Activated CD4-positive, alpha-beta T cell treated with anti-CD3 and anti-CD28 coated beads, Interleukin-2, Interleukin-6, amounts not matched to agents 100 ng/mL and 50 ng/mL, durations not matched to agents 16 hours and 8 hours (primary cell): ENCODE data around the gene GNAQ.

Experiments used
- DNase-seq: peaks from one replicate; pipeline ENCODE4 v3.0.0-alpha.2; 2020

The GNAQ gene

DNA sequence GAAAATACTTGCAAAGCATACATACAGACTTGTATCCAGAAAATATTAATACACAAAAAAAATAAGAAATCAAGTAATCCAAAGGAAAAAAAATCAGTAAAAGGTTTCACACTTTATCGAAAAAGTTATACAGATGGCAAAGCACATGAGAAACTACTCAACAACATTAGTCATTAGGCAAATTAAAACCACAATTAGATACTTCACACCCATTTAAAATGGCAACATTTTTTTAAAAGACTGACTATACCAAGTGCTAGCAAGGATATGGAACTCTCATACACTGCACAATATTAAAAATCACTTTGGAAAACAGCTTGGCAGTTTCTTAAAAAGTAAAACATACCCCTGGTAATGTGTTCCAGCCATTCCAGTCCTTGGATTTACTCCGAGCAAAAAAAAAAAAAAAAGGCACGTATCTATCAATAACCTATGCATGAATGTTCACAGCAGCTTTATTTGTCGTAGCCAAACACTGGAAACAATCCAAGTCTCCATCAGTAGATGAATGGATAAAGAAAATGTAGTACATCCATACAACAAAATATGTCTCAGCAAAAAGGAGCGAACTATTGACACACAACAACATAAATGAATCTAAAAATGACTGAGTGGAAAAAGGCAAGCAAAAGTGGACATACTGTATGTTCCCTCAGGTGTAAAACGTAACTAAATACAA, 66.0 kb downstream of the GNAQ start:
- DNase-seq = no peak

- no peak for DNase-seq
These were observed 67.4 kb downstream of the GNAQ start for GRCh38 chr9:77964258-77964657.

DNA sequence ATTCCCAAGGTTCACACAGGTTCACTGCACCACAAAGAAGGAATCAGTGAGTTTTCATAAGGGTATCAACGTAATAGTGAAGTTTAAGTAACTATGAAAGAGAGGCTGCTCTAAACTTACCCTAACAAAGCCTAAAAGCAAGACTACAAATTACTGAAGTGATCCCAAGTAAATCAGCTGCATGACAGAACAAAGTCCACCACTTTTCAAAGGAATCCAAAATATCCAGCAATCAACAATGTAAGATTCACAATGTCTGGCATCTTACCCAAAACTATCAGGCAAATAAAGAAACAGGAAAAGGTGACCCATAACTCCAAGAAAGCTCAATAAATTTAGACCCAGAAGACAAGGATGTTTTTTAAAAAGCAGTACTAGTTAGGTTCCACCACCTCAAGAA, 70.1 kb downstream of the GNAQ start:
- no peak for DNase-seq

DNA sequence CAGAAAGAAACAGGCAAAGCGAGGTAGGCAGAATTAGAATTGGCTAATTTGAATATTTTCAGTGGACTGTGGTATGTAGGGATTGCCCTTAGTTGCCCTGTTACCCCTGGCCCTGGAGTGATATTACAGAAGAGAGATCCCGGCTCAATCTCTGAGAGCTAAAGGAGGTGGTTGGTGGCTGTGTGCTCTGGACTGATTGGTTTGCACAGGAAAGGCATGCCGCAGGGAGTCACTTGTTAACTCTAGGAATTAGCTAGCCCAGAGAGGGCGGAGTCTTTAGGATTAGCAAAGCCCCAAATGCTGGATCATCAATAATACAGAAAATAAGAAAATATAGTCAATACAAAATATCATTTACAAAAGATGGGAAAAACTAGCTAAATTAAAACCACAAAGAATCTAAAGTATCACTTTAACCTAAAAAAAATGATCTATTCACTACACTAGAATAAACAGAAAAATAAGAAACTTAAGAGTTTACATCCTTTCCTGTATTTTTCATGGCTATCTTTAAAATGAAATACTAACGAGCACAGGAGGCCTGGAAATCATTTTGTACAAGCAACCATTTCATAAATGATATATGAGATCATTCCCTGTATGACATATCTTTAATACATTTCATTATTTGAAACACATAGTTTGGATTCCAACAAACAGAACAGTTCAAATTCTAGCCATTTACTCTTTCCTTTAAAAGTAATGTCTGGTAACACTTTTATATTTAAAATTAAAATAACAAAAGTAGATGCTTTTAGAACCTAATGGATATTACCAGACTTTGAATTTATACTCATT, 71.1 kb downstream of the GNAQ start:
- no peak for DNase-seq

GRCh38 chr9:77959803-77960202, 71.8 kb downstream of the GNAQ start:
- no peak for DNase-seq

- peak; percentile 32 for DNase-seq
These were observed 74.0 kb downstream of the GNAQ start for GRCh38 chr9:77957652-77958051.

- no peak for DNase-seq
These were observed 75.1 kb downstream of the GNAQ start for GRCh38 chr9:77956555-77956954.

DNA sequence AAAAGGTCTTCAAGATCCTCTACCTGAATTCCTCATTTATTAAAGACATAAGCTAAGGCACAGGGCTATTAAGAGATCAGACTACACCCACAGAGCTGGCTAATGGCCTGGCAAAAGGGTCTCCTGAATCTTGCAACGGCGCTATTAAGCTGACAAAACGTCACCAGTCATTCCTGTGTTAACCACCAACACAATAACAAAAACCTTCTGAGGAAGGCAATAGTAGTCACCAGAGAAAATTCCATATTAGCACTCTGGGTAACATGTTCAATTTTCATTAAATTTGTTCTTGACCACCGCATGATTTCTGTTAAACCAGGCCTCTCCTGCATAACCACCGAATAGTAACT, 77.0 kb downstream of the GNAQ start:
- DNase-seq = no peak

GRCh38 chr9:77954013-77954665, 77.5 kb downstream of the GNAQ start:
- no peak for DNase-seq

DNA sequence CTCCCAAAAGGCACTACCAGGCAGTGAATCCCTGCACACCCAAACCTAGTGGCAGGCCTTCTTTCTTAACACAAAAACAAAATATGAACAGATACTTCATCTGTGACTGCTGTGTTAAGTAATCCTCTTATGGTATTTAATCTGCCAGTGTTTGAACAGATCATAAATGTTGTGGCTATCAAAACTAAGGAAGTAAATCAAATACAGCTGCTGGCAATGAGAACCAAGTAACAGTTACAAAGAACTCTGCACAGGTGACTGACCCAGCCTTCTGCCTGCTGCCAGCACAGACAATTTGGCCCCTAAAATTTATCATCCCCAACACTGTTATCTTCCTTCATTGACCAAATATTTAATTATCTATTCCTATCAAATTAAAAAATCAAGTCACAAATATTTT, 78.0 kb downstream of the GNAQ start:
- DNase-seq = no peak

DNA sequence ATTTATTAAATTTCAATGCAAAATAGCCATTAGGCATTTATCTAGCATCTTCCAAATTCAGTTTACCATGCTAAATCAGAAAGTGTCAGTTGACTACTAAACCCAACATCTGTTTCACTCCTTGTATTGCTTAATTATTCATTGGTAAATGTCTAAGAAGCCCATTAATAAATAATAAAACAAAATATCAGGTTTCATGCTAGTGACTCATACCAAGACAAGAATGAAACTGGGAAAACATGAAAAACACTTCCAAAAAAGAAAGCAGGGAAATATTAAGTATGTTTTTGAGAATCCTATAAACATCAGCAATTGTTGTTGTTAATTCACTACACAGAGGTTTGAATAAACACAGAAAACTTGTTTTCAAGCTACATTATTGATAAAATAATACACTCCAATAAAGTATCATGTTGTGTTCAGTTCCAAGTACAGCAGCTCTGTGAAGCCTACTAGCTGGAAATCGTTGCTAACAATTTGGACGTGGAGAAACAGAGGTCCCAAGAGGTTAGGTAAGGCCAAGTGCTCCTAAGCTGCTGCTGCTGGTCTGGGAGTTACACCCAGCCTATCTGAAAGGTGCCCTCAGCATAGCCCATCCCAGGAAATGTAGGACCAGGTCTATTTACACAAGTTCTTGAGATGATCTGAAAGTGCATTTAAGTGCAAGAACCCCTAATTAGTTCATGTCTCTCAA, 78.8 kb downstream of the GNAQ start:
- DNase-seq = no peak

GRCh38 chr9:77951369-77951768, 80.2 kb downstream of the GNAQ start:
- no peak for DNase-seq

DNA sequence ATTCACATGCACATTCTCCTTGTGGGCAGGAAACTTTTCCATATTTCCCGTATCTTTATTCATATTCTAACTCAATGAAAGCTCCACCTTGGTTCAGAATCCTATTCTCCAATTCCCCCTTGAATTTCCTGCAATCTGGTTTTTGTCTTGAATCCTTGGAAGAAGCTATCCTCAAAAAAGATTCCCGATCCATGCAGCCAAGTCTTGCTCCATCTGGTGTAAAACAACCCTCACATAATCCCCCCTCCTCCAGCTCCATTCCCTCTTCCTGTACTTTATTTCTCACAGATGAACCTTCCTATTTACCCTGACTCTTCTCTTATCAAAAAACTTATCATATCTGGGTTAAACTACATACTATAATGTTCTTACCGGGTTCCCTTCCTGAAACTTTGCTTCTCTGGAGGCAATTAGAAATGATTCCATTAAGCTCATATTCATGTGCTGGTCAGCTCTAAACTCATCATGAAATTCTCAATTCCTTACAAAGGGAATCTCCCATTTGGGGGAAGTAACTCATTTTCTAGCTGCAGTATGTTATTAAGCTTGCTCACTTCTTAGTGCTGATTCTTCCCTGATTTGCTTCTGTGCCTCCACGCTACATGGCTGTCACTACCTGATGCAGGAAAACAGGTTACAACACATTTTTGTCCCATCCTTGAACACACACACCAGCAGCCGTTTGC, 81.7 kb downstream of the GNAQ start:
- DNase-seq = no peak

GRCh38 chr9:77947651-77948050, 84.0 kb downstream of the GNAQ start:
- no peak for DNase-seq

DNA sequence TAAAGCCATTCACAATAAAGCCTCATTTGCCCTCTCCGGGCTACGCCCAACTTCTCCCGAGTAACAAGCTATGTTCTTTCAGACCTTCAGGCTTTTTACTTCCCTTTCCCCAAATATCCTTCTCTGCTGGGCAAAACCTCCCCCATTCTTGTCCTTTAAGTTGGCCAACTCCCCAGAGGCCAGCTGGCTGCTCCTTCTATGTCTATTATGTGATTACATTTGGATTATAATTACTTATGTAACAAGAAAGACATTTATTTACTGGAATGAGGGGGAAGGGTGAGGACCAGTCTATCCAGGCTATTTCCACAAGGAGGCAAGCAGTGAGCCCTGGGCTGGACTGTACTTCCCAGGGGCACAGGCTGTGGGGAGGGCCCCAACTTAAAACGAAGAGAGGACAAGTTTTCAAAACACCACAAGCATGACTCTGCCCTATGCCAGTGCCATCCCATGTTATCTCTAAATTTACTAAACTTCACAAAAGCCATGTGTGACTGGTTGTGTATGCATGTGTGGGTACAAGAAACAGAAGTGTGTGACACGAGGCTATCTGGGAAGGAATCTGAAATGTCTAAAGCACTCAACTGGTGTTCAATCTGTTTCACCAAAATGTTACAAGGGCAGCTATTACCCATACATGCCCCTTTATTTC, 84.5 kb downstream of the GNAQ start:
- no peak for DNase-seq

DNA sequence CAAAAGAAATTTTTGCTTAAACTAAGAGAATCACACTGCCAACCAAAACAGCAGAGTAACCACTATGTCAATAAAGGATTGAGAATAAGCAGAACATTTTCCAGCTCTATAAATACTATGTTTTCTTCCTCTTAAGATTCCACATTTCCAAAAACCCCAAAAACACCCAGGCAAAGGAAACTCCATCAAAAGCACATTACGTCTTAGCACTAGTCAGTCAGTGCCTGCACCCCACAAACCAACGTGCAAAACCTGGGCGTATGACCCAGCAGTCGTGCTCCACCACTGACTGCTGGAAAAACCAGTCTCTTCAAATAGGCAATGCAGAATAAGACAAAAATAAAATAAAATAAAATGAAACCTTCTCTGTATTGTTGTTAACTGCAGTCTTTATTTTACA, 85.3 kb downstream of the GNAQ start:
- no peak for DNase-seq

- no peak for DNase-seq
These were observed 85.8 kb downstream of the GNAQ start for GRCh38 chr9:77945798-77946197.

DNA sequence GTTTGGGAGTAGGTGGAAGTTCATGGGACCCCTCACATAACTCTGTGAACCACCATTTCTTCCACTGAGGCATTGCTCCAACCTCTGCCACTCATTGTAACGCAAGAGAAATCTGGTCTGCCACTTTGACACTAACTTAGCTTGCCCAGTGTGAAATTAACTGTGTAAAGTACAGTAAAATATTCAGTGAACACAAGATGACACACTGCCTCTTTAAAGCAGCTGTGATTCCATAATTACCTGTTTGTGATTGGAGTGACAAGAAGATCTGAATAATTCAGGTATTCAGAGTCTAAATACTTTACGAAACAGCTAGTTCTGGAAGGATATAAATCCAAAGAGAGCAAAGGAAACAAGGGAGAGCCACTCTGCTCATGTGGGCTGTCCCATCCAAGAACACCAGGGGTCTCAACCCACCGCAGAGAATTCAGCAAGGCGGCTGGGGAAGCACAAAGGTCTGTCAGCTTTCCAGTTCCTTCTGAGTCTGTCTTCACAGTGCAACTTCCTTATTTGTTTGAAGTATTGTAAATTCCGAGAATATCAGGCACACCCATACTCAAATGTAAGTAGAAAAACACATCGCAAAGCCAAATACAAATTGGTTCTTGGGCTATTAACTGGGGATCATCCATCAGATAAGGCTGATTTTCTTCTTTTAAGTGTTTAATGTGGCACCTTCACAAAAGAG, 86.9 kb downstream of the GNAQ start:
- DNase-seq = no peak

DNA sequence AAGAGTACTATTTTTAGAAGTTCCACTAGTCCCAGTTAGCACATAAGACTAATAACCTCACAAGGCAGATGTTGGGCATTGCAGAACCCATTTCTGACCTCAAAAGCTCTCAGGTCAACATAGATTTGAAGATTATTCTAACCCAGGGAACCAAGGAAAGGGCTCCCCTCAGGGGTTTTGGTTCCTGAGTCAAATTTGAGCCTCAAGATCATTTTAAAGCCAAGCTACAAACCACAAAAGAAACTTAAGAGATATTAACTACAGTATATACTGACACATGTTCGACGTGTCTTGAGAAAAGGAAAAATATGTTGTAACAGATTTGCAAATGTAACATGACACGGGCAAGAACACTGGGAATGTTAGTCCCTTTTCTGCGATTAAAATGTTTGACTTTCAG, 88.6 kb downstream of the GNAQ start:
- no peak for DNase-seq

DNA sequence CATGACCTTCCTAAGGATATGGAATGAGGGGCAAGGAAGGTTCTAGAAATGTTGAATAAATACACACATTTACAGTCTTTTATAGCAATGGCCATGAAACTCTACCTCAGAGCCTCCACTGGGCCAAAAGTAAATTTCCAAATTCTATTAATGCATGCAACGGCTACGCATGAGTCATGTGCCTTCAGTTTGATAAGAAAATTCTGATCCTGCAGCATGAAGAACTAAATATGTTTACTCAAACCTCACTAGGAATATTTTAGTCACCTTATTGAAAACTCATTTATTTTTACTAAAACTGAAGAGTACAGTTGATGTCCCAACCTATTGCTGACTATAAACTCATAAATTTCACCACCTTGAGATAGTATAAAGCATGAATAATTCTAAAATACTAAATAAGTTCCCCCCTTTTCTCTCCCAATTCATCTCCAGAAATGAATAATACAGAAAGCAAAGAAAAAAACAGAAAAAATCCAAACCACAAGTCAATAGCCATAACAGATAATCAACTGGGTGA, 92.4 kb downstream of the GNAQ start:
- no peak for DNase-seq

GRCh38 chr9:77938163-77938562, 93.4 kb downstream of the GNAQ start:
- DNase-seq = no peak

- DNase-seq = no peak
These were observed 95.6 kb downstream of the GNAQ start for GRCh38 chr9:77935974-77936373.
